GM12878 (cell line): ENCODE data around the gene C17orf107. TPM values are rescaled to one million over a fixed set of nuclear protein-coding genes. Genes with fewer than 3 reads are reported as not detected.

Experiments
- HDAC6 ChIP-seq: fragments of 200-600 bp; sonication (generic); IDR thresholded peaks from one replicate; pipeline ENCODE4 v1.8.0; 2017; ENCODE audit warnings: antibody characterized with exemption; ENCODE audit not compliant: unreplicated experiment
- HSF1 ChIP-seq: fragments of 150-350 bp; IDR thresholded peaks from 2 replicates; pipeline ENCODE4 v1.6.1; 2014; ENCODE audit warnings: mild to moderate bottlenecking, low read depth, low read length
- KLF5 ChIP-seq: fragments of 450-650 bp; IDR thresholded peaks from 2 replicates; pipeline ENCODE4 v1.6.1; 2014; ENCODE audit warnings: mild to moderate bottlenecking; ENCODE audit not compliant: partially characterized antibody
- MLLT1 ChIP-seq: fragments of 450-650 bp; IDR thresholded peaks from 2 replicates; pipeline ENCODE4 v1.6.1; 2016; ENCODE audit warnings: mild to moderate bottlenecking
- NFYB ChIP-seq: IDR thresholded peaks from 2 replicates; pipeline ENCODE4 v1.6.1; 2011; ENCODE audit warnings: low read depth, mild to moderate bottlenecking, low read length, improper control_type of control experiment, moderate library complexity; ENCODE audit not compliant: insufficient read depth
- POLR2AphosphoS2 ChIP-seq: IDR thresholded peaks from 2 replicates; pipeline ENCODE4 v1.6.1; 2011; ENCODE audit warnings: low read depth, mild to moderate bottlenecking, low read length, improper control_type of control experiment, moderate library complexity
- SP1 ChIP-seq: IDR thresholded peaks from one replicate; pipeline ENCODE4 v1.6.1; 2011; ENCODE audit warnings: low read depth, low read length
- STAT3 ChIP-seq: IDR thresholded peaks from 2 replicates; pipeline ENCODE4 v1.6.1; 2011; ENCODE audit warnings: low read depth, low read length, improper control_type of control experiment
- YBX1 ChIP-seq: fragments of 450-650 bp; IDR thresholded peaks from 2 replicates; pipeline ENCODE4 v1.6.1; 2016; ENCODE audit warnings: antibody characterized with exemption
- ZBED1 ChIP-seq: IDR thresholded peaks from 2 replicates; pipeline ENCODE4 v1.6.1; 2016; ENCODE audit warnings: borderline replicate concordance
- ZNF384 ChIP-seq: IDR thresholded peaks from 2 replicates; pipeline ENCODE4 v1.6.1; 2012; ENCODE audit warnings: low read depth, mild to moderate bottlenecking, low read length, improper control_type of control experiment, borderline replicate concordance
- polyA plus RNA-seq, 11 experiments: library from polyadenylated mRNA; depleted of rRNA in 4 of 11; unstranded in 6 of 11; stranded (reverse) in 5 of 11; fragments of >200 nt; fragmentation: Nextera tagmentation in 4 of 11; fragmentation: Illumina TruSeq in 1 of 11; extraction: Ambion mirVana in 4 of 11; extraction: Trizol in 1 of 11; gene quantifications; 1 replicate in 1 of 11; 2 replicates in 10 of 11; pipeline versions ENCODE4 v1.2.1 to v1.2.3, GENCODE V29; 2011 to 2016; ENCODE audit warnings: inconsistent platforms in 2 of 11, missing spikeins in 2 of 11, low read depth in 1 of 11
- total RNA-seq, 4 experiments: library from RNA; depleted of rRNA in 3 of 4; stranded (reverse); fragments of >200 nt in 3 of 4; fragmentation: Illumina TruSeq in 1 of 4; extraction: Trizol in 1 of 4; gene quantifications; 2 replicates each; pipeline versions ENCODE4 v1.2.1 to v1.2.3, GENCODE V29; 2013 to 2021

C17orf107 gene
- total and polyA plus RNA-seq, 10 of the 15 experiments (the other 5 are each of a cell fraction or from before 2014, with no cell fraction given) = 0.05 to 0.46 (median 0.11) TPM; not detected in 3

GRCh38 chr17:4887581-4887980 lies 11.8 kb upstream of the C17orf107 start (continued):
- TF ChIP-seq MLLT1 (no peak), STAT3 (no peak), SP1 (no peak), HSF1 (no peak), POLR2AphosphoS2 (no peak), NFYB (no peak), ZNF384 (no peak), YBX1 (no peak), KLF5 (no peak), HDAC6 (no peak), ZBED1 (no peak)
